ENCODE data around the gene SLC6A12.

SLC6A12 gene

DNA sequence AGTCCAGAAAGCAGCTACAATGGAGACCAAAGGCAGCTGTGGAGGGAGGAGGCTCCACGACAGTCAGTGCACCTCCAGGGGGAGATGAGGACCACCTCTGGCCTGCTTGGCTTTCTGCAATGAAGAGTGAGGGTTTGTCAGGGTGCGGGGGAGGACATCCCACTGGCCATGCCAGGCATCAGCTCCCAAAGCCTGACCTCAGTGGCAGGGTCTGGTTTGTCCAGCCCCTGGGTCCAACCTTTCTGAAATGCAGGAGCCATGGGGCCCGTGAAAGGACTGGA, 35.2 kb downstream of the SLC6A12 start:
- DNase-seq (ENCODE audit: low read depth, low spot score): no peak

- DNase-seq (ENCODE audit: low read depth, low spot score): no peak
Measured at GRCh38 chr12:177980-178828, 35.8 kb downstream of the SLC6A12 start.

- DNase-seq (ENCODE audit: low read depth, low spot score): no peak
Measured at GRCh38 chr12:177336-177979, 36.5 kb downstream of the SLC6A12 start.

DNA sequence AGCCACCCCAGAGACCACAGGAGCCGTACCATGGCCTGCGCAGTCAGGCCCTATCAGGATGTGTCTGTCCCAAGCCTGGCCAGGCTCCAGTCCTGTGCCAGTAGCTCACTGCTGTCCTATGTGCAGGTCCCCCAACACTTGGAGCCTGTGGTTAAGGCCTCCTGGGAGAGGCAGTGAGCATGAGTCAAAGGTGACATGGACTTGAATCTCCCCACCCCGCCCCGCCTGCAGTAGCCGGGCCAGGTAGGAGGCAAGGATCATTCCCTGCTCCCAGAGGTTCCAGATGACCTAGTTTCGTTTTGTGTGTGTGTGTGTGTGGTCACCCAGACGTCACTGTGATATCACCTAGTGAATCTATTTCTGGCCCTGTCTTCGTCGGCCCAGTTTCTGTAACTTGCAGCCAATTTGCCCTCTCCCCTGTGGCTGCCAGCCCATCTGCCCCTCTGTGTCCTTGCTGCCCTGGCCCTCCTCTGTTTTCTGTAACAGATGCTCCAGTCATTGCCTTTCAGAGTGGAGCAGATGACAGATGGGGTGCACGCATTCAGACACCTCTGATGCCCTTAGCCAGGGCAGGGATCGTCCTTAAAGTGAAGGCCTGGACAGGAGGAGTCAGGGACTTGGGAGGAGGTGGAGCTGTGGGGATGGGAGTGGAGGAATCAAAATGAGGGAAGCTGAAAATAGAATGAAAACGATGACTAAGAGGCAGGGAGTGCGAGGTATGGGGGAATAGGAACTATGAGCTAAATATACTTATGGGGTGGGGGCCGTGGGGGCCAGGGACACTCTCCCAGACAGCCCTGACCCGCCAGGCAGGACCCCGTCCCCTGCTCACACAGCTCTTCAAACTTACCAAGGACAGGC, 37.4 kb downstream of the SLC6A12 start:
- DNase-seq (ENCODE audit: low read depth, low spot score): no peak

GRCh38 chr12:175759-176158, 38.2 kb downstream of the SLC6A12 start:
- no peak for DNase-seq (ENCODE audit: low read depth, low spot score)

DNA sequence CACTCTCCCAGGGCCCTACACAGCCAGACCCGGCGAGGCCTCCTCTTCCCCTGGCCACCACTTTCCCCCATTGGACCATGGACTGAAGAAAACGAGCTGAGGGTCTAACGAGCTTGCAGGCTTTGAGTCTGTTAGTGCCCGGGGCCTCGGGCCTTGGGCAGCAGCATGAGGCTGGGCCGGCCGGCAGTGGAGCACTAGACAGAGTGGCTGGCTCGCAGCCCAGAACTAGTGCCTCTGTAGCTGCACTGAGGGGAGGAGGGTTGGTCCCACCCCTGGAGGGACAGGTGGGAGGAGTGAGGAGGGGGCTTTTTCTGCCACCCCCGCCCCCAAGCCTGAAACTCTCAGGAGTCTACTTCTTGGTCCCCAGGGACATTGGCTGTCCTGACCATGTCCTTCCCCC, 38.7 kb downstream of the SLC6A12 start:
- DNase-seq (ENCODE audit: low read depth, low spot score): no peak

GRCh38 chr12:174596-174995, 39.4 kb downstream of the SLC6A12 start:
- DNase-seq (ENCODE audit: low read depth, low spot score): no peak

GRCh38 chr12:174124-174523, 39.8 kb downstream of the SLC6A12 start:
- DNase-seq (ENCODE audit: low read depth, low spot score): no peak

DNA sequence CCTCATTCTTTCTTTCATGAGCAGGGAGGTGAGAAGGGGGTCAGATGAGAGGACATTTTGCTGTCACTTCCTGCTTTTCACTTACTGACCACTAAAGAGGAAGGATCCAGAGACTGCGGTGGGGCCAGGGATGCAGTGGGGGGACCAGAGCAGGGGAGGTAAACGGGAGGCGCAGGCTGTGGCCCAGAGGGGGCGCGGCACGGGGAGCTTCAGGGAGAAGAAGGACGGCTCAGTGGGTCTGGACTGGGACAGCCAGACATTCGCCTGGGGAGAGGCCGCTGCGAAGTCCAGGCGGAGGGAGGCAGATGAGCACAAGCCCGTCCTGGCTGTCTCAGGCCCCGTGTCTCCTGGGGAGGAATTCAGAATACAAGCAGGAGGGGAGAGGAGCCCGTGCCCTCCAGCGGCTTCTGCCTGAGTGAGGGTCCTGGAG, 41.2 kb downstream of the SLC6A12 start:
- DNase-seq (ENCODE audit: low read depth, low spot score): no peak

DNA sequence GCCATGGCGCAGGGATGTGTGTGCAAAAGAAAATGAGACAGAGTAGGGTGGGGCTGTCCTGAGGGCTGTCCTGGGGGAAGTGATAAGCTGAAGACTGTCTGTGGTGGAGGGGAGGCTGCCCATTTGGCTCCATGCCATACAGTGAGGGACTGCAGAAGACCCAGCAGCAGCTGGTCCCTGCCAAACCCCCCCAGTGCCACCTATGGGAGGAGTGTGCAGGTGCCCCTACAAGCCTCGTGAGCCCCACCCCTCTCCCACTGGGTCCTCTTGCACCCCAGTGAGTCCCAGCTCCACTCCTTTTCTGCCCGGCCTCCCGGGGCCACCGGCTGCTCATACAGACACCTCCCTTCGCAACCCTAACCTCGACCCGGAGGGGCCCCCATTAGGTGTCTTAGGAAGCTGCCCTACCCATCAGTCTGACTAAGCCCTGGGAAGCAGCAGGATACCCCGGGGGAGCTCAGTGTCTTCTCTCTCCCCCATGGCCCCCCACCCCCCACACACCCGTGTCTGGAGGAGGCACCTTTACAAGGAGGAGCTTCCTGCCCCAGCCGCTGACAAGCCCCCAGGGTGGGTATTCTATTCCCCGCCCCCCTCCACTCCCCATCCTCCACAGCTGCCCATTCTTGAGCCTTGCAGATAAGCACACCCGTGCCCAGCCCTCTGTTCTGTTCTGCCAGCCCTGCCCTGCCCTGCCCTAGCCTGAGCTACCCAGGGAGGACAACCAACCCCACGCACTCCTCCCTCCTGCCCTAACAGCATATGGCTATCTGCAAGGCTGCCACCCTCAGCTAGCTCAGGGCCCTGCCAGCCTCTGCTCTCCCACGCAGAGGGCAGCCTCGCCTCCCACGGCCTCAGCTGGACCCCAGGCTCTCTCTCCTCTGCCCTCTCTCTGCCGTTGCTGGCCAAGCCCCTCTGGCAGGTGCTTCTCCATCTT, 41.9 kb downstream of the SLC6A12 start:
- no peak for DNase-seq (ENCODE audit: low read depth, low spot score)

- DNase-seq (ENCODE audit: low read depth, low spot score): no peak
Measured at GRCh38 chr12:171276-171675, 42.7 kb downstream of the SLC6A12 start.

DNA sequence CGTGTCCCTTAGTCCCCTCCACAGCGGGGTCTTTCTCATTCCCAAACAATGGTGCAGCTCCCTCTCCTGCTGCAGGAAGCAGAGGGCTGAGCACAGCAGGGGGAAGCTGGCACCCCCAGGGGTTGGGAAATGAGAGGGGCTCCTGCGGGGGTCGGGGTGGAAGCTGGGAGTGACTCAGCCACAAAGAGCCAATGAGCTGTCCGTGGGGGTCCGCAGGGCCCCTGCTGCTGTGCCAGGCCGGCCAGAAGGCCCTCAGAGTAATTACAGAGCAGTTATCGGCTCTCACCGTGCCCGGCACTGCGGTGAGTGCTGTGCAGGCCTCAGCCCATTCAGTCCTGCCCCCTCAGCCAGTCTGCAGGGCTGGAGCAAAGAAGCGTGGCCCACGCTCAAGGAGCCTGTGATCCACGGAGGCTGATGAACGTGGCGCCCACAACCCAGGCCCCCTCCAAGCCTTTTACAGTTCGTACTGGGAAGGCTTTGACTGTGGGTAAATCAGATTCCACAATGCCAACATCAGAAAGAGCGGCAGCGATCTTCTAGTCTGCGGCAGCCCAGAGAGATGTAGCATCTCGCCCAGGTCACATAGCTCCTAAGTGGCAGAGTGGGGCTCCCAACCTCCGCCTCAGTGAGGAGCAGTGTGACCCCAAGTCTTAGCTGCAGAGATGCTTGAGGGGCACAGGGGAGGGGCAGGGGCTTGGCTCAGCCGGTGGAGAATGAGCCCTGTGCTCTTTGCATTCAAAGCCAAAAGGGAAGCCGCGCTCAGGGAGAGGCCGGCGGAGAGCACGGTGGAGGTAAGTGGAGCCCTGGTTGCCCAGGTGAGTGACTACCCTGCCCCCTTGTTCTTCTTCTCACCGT, 43.4 kb downstream of the SLC6A12 start:
- DNase-seq (ENCODE audit: low read depth, low spot score): no peak

- DNase-seq (ENCODE audit: low read depth, low spot score): no peak
Measured at GRCh38 chr12:169528-170370, 44.2 kb downstream of the SLC6A12 start.

DNA sequence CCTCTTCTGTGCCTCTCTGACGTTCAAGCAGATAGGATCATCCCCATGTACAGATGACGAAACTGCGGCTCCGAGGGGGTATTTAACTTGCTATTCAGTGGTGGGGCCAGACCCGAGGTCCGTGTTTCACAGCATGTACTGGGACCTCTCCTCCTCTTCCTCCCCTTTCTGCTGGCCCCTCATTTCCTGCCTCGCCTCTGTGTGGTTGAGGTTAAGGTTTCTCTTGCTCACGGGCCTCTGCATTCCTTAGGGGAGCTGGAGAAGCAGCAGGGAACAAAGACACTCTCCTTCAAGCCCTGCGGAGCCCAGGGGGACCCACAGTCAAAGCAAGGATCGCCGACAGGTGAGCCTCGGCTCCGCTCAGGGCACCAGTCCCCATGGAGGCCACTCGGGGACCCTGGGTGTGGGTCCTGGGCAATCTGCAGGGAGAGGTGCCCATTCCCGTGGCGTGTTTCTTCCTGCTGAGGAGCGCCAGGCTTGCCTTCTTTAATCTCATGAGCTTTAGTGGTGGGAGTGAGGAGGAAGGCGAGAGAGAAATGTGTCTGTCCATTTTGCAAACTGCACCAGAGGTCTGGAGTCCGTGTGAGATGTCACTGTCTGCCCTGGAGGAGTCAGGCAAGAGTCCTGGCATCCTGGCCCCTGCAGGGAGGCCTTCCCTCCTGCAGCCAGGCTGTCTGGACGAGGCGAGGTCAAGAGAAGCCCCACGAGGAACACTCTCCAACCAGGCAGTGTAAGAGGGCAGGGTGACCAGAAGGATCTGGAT, 45.0 kb downstream of the SLC6A12 start:
- no peak for DNase-seq (ENCODE audit: low read depth, low spot score)

DNA sequence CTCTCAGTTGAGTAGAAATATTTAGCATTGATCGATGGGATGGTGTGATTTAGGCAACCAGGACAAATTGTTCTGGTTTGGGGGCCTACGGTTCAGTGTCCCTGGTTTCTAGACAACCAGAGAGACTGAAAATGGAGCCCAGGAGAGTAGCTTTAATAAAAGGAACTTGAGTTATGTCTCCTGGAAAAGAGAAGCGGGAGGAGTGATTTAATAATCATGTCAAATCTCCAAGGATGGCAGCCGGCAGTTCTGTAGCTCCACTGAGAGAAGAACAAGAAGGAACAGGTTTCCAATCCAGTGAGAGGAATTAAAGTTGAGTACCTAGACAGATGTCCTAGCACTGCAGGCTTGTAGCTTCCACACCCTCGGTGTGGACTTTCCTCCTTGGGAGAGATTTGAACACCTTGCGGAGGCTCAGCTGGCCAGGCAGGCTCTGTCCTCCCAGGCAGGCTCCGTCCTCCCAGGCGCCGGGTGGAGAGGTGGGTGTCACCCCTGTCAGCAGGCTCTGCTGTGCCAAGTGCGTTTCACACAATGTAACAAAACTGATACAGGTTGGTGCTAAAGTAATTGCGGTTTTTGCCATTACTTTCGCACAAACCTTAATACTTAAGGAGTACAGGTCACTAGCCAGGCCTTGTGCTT, 45.9 kb downstream of the SLC6A12 start:
- DNase-seq (ENCODE audit: low read depth, low spot score): no peak

- DNase-seq (ENCODE audit: low read depth, low spot score): no peak
Measured at GRCh38 chr12:166425-167075, 47.4 kb downstream of the SLC6A12 start.

DNA sequence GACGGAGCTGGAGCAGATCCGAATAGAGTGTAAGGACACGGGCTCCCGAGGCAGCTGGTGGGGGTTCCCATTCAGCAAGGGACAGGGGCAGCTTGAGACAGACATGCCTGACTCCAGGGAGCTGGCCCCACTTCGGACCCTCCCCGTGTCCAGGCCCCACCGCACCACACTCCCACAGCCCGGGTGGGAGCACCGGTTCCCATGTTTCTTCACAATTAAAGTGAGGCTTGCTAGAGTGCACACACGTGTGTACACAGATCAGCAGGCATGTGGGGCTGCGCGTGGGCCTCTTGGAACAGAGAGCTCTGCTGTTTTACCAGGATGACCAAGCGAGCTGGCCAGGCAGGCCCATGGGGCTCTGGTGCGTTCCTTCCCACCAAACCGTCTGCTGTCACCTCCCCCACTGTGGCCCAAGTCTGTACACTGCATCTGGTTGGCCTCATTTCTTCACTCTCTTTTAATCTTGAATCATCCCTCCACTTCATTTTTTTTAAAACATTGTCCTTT, 48.0 kb downstream of the SLC6A12 start:
- no peak for DNase-seq (ENCODE audit: low read depth, low spot score)

GRCh38 chr12:164207-164606, 49.8 kb downstream of the SLC6A12 start:
- DNase-seq (ENCODE audit: low read depth, low spot score): no peak

Data from activated CD4-positive, CD25-positive, alpha-beta regulatory T cell treated with anti-CD3 and anti-CD28 coated beads, Interleukin-2, amount 50 U/mL, for 16 hours (primary cell).